ENCODE results near the gene PI4KA.

DNA sequence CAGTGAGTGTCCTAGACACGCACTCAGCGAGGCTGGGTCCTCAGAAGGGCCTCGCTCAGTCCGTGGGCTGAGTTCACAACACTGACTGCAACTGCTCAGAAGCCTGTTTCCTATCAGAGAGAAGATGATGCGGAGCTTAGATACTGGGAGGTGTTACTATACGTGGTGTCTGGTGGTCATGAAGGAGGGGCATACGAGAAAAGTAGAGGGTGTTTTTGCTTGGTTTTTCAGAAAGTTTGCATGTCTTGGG is 94.2 kb downstream of the PI4KA start:
- TF ChIP-seq CTCF (IDR thresholded peaks at IDR 0.05) = no peak
- no peak for TF ChIP-seq POLR2AphosphoS5 (IDR thresholded peaks at IDR 0.05)

Measured in breast epithelium (tissue), 3 donors.